ENCODE data around the gene STRN4.

DNA sequence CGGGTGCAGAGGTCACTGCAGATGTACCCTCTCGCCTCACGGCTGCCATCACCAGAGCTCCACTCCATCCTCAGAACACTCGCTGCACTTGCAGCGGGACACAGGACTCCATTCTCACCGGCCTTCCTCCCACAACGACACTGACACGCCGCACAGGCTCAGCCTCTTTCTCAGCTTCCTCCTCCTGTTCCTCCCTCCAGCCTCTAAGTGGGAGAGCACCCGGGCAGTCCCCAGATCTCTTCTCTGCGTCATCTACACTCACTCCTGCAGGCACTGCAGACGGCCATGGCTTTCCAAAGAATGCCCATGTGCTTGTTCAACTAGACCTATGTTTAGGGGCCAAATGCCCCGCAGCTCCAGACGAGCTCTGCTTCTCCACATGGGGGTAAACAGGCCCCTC lies 14.7 kb downstream of the STRN4 start:
- TF ChIP-seq EZH2phosphoT487 (IDR thresholded peaks at IDR 0.05; ENCODE audit: low read length) (no peak), EZH2 (optimal IDR thresholded peaks at IDR 0.05; ENCODE audit: low read depth, low read length) (no peak)
- TF ChIP-seq, protein P1, sequence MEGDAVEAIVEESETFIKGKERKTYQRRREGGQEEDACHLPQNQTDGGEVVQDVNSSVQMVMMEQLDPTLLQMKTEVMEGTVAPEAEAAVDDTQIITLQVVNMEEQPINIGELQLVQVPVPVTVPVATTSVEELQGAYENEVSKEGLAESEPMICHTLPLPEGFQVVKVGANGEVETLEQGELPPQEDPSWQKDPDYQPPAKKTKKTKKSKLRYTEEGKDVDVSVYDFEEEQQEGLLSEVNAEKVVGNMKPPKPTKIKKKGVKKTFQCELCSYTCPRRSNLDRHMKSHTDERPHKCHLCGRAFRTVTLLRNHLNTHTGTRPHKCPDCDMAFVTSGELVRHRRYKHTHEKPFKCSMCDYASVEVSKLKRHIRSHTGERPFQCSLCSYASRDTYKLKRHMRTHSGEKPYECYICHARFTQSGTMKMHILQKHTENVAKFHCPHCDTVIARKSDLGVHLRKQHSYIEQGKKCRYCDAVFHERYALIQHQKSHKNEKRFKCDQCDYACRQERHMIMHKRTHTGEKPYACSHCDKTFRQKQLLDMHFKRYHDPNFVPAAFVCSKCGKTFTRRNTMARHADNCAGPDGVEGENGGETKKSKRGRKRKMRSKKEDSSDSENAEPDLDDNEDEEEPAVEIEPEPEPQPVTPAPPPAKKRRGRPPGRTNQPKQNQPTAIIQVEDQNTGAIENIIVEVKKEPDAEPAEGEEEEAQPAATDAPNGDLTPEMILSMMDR (IDR thresholded peaks at IDR 0.05; ENCODE audit: low read length) = no peak

Measured in MM.1S (cell line).